Duodenal mucosa (tissue), 2 donors: ENCODE data around the gene CALHM1.
"Not testable (repeated sequence)": the region's sequence is repeated elsewhere in the genome, so short reads cannot be mapped to it uniquely, and the experiment has no call there.

ENCODE experiments used
- H3K27ac ChIP-seq: one replicate; pipeline ENCODE4 v1.7.0; 2013; ENCODE audit warnings: low read depth, low read length
- H3K27me3 ChIP-seq, 2 donors: one replicate each; pipeline ENCODE4 v1.7.0; 2013; ENCODE audit warnings: low read length in 2 of 2, control low read depth in 1 of 2; ENCODE audit not compliant: insufficient read depth in 2 of 2, control insufficient read depth in 1 of 2
- H3K36me3 ChIP-seq, 2 donors: one replicate each; pipeline ENCODE4 v1.7.0; 2013; ENCODE audit warnings: low read length in 2 of 2, control low read depth in 1 of 2; ENCODE audit not compliant: insufficient read depth in 2 of 2, control insufficient read depth in 1 of 2
- H3K4me1 ChIP-seq, 2 donors: one replicate each; pipeline ENCODE4 v1.7.0; 2013; ENCODE audit warnings: low read length in 2 of 2, control low read depth in 1 of 2; ENCODE audit not compliant: insufficient read depth in 2 of 2, control insufficient read depth in 1 of 2
- H3K4me3 ChIP-seq, 2 donors: one replicate each; pipeline ENCODE4 v1.7.0; 2013; ENCODE audit warnings: low read length in 2 of 2, low read depth in 1 of 2
- H3K9ac ChIP-seq, 2 donors: one replicate each; pipeline ENCODE4 v1.7.0; 2013; ENCODE audit warnings: low read length in 2 of 2, low read depth in 1 of 2
- H3K9me3 ChIP-seq, 2 donors: one replicate each; pipeline ENCODE4 v1.7.0; 2013; ENCODE audit warnings: low read length in 2 of 2, control low read depth in 1 of 2; ENCODE audit not compliant: control insufficient read depth in 1 of 2

Gene CALHM1

GRCh38 chr10:103486635-103487409, 28.1 kb upstream of the CALHM1 start:
- H3K9ac ChIP-seq, H3K4me3 ChIP-seq, H3K4me1 ChIP-seq, H3K27me3 ChIP-seq, H3K36me3 ChIP-seq, H3K27ac ChIP-seq, H3K9me3 ChIP-seq: not testable (repeated sequence)

DNA sequence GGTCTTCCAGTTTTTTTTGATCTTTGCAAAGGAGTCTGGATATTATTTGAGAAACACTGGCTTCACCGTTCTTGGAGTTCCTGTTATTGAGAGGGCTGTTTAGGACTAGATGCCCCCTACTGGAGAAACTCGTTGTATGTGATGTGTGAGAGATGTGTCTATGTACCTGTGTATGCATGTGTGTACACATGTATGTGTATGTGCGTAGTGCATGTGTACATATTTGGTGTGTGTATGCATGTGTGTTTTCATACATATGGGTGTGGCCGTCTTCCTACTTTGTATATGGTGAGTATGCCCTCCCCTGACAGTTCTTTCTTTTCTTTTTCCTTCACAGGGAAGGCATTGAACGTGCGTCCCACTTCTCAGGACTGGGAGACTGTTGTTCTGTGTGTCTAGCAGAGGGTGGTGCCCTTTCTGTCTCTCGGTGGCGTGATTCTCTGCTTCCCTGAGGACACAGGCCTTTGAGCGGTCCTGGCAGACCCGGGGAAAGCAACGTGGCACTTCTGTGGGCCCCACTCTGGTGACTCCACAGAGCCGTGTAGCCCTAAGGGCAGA, 23.4 kb upstream of the CALHM1 start:
- no peak overlapping the region for H3K27ac ChIP-seq

GRCh38 chr10:103480521-103480920, 21.8 kb upstream of the CALHM1 start:
- Histone ChIP-seq H3K4me1 (no peaks in the 10 kb centered on the region), H3K9me3 (no peaks in the 10 kb centered on the region), H3K4me3 (no peak overlapping the region), H3K27ac (no peak overlapping the region), H3K27me3 (no peaks in the 10 kb centered on the region), H3K9ac (no peak overlapping the region), H3K36me3 (no peaks in the 10 kb centered on the region)

More for the DNA sequence above, 23.4 kb upstream of the CALHM1 start:
- Histone ChIP-seq H3K9ac (no peak overlapping the region), H3K27me3 (no peaks in the 10 kb centered on the region), H3K4me1 (no peaks in the 10 kb centered on the region), H3K4me3 (no peak overlapping the region), H3K9me3 (no peaks in the 10 kb centered on the region), H3K36me3 (no peaks in the 10 kb centered on the region)

- Histone ChIP-seq H3K27ac (no peak within 1 kb of the TSS), H3K4me3 (no peak within 1 kb of the TSS), H3K9me3 (no peaks in the 10 kb centered on the region), H3K4me1 (no peaks in the 10 kb centered on the region), H3K36me3 (no peaks in the 10 kb centered on the region), H3K27me3 (no peaks in the 10 kb centered on the region), H3K9ac (no peak within 1 kb of the TSS)
Observed at GRCh38 chr10:103479135-103479534, 20.4 kb upstream of the CALHM1 start, which contains the start of gene CALHM3. CALHM3 (minus strand) TSS chr10:103479240; CDS start chr10:103479032, 208 bp downstream.

GRCh38 chr10:103478671-103479070, 20.0 kb upstream of the CALHM1 start:
- H3K4me1 ChIP-seq, result no peaks in the 10 kb centered on the region
- no peak overlapping the region for H3K9ac ChIP-seq
- H3K27ac ChIP-seq, result no peak overlapping the region
- no peak overlapping the region for H3K4me3 ChIP-seq
- no peaks in the 10 kb centered on the region for H3K36me3 ChIP-seq
- no peaks in the 10 kb centered on the region for H3K9me3 ChIP-seq
- no peaks in the 10 kb centered on the region for H3K27me3 ChIP-seq

DNA sequence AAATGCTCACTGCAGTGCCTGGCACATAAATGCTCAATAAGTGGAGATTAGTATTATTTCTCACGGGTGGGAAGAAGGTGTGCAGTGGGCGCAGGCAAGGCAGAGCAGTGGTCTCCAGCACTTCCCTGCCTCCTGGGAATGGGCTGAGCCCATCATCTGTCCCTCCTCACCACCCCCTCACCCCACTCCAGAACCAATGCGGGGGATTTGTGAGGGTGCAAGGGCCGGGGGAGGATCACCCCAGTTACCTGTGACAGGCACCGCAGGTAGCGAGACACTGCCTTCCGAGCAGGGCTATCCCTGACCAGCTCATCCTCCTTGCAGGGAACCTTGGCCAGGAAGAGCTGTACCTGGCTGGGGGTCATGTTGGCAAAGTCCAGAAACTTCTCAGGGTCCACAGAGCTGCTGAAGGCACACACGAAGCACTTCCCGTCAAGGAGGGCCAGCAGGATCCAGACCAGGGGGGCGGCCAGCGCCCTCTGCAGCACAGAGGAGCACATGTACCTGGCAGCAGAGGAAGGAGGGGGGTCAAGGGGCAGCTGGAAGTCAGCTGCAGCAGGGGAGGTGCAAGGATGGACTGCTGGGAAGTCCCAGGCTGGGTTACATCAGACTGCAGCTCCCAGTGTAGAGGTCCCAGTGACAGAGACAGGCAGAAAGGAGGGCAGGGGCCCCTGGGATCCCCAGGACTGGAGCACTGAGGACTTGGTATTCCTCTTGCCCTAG, 17.5 kb upstream of the CALHM1 start:
- Histone ChIP-seq H3K27ac (no peak overlapping the region), H3K9me3 (no peaks in the 10 kb centered on the region), H3K4me1 (peaks cover 6 to 10% of the 10 kb centered on the region in 2 donors), H3K27me3 (no peaks in the 10 kb centered on the region), H3K4me3 (no peak overlapping the region), H3K9ac (no peak overlapping the region), H3K36me3 (no peaks in the 10 kb centered on the region)

GRCh38 chr10:103475437-103475836, 16.7 kb upstream of the CALHM1 start:
- Histone ChIP-seq H3K4me3 (no peak overlapping the region), H3K27me3 (no peaks in the 10 kb centered on the region), H3K4me1 (peaks cover 11 to 17% of the 10 kb centered on the region in 2 donors), H3K9ac (no peak overlapping the region), H3K9me3 (no peaks in the 10 kb centered on the region), H3K27ac (no peak overlapping the region), H3K36me3 (no peaks in the 10 kb centered on the region)

DNA sequence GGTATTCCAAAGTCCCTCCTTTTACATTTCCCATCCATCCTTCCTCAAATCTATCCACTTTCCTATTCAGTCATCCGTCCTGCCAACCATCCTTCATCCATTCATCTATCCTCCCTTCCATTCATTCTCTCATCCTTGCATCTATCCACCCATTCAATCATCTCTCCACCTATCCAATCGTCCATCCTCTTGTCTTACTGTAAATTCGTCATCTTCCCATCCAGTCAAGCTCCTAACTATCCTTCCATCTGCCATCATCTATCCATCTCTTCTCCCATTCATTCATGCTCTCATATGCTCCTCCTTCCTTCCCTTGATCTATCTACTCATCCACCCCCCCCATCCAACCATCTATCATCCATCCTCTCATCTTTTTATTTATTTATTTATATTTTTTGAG, 15.4 kb upstream of the CALHM1 start:
- Histone ChIP-seq H3K9me3 (no peaks in the 10 kb centered on the region), H3K4me3 (no peak overlapping the region), H3K4me1 (peaks cover 11 to 19% of the 10 kb centered on the region in 2 donors), H3K27me3 (no peaks in the 10 kb centered on the region), H3K9ac (no peak overlapping the region), H3K27ac (no peak overlapping the region), H3K36me3 (no peaks in the 10 kb centered on the region)

DNA sequence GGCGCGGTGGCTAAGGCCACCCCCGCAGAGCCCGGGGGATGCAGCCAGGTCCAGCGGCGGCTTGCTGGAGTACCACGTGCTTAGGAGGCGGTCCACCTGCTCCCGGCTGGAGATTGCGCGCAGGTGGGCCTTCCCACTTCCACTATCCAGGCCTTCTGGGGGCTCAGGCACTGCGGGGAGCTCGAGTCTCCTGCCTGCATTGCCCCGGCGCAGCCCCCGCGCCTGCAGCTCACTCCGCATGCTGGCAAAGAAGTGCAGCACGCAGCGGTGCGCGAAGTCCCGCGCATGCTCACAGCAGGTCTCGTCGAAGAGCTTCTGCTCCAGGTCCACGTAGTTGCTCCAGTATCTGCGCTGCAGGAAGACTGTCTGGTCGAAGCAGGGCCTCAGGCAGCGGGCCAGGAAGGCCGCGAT, 14.6 kb upstream of the CALHM1 start:
- Histone ChIP-seq H3K4me1 (peaks cover 11 to 19% of the 10 kb centered on the region in 2 donors), H3K27me3 (no peaks in the 10 kb centered on the region), H3K9ac (no peak overlapping the region), H3K27ac (no peak overlapping the region), H3K36me3 (no peaks in the 10 kb centered on the region), H3K4me3 (no peak overlapping the region), H3K9me3 (no peaks in the 10 kb centered on the region)

GRCh38 chr10:103472005-103472404, 13.3 kb upstream of the CALHM1 start:
- no peak overlapping the region for H3K27ac ChIP-seq
- no peak overlapping the region for H3K4me3 ChIP-seq
- H3K4me1 ChIP-seq, result peaks cover 11 to 19% of the 10 kb centered on the region in 2 donors
- H3K9ac ChIP-seq, result no peak overlapping the region
- no peaks in the 10 kb centered on the region for H3K27me3 ChIP-seq
- H3K36me3 ChIP-seq, result no peaks in the 10 kb centered on the region
- no peaks in the 10 kb centered on the region for H3K9me3 ChIP-seq
